Neural cell (in vitro differentiated cells): ENCODE measurements around the gene OR10P1.

ENCODE experiments used
- CTCF ChIP-seq: fragments of 450-650 bp; IDR thresholded peaks from 2 replicates; pipeline ENCODE4 v1.5.1; 2014; ENCODE audit warnings: antibody characterized with exemption, mild to moderate bottlenecking, moderate library complexity; ENCODE audit not compliant: poor library complexity, severe bottlenecking
- EP300 ChIP-seq: fragments of 450-650 bp; conservative IDR thresholded peaks from 2 replicates; pipeline ENCODE4 v1.6.1; 2014; ENCODE audit warnings: antibody characterized with exemption, mild to moderate bottlenecking, moderate library complexity; ENCODE audit not compliant: poor library complexity, severe bottlenecking
- EZH2 ChIP-seq: fragments of 200-600, 300-800 bp; shearing (Covaris generic), sonication (generic); IDR thresholded peaks from 2 replicates; pipeline ENCODE4 v1.6.1; 2014; ENCODE audit warnings: antibody characterized with exemption, low read length, borderline replicate concordance, mild to moderate bottlenecking; ENCODE audit not compliant: insufficient read depth, poor library complexity, severe bottlenecking
- MXI1 ChIP-seq: fragments of 450-650 bp; conservative IDR thresholded peaks from 2 replicates; pipeline ENCODE4 v1.6.1; 2014; ENCODE audit warnings: antibody characterized with exemption, mild to moderate bottlenecking; ENCODE audit not compliant: poor library complexity, severe bottlenecking
- POLR2AphosphoS5 ChIP-seq: IDR thresholded peaks from 2 replicates; pipeline ENCODE4 v1.6.1; 2012
- RAD21 ChIP-seq: fragments of 450-650 bp; conservative IDR thresholded peaks from 2 replicates; pipeline ENCODE4 v1.6.1; 2014; ENCODE audit warnings: antibody characterized with exemption, mild to moderate bottlenecking, moderate library complexity
- SMC3 ChIP-seq: fragments of 450-650 bp; conservative IDR thresholded peaks from 2 replicates; pipeline ENCODE4 v1.6.1; 2014; ENCODE audit warnings: antibody characterized with exemption, mild to moderate bottlenecking, moderate library complexity; ENCODE audit not compliant: poor library complexity
- TAF1 ChIP-seq: IDR thresholded peaks from 2 replicates; pipeline ENCODE4 v1.6.1; 2012; ENCODE audit warnings: low read depth
- TF ChIP-seq, protein P1 (sequence below): IDR thresholded peaks from 2 replicates; pipeline ENCODE4 v1.6.1; 2012; ENCODE audit warnings: borderline replicate concordance

GRCh38 chr12:55644591-55644990 lies 7.9 kb downstream of the OR10P1 start:
- no peak for TF ChIP-seq CTCF
- TF ChIP-seq MXI1: no peak
- no peak for TF ChIP-seq EZH2
- TF ChIP-seq RAD21: no peak
- TF ChIP-seq EP300: no peak
- TF ChIP-seq, protein P1, sequence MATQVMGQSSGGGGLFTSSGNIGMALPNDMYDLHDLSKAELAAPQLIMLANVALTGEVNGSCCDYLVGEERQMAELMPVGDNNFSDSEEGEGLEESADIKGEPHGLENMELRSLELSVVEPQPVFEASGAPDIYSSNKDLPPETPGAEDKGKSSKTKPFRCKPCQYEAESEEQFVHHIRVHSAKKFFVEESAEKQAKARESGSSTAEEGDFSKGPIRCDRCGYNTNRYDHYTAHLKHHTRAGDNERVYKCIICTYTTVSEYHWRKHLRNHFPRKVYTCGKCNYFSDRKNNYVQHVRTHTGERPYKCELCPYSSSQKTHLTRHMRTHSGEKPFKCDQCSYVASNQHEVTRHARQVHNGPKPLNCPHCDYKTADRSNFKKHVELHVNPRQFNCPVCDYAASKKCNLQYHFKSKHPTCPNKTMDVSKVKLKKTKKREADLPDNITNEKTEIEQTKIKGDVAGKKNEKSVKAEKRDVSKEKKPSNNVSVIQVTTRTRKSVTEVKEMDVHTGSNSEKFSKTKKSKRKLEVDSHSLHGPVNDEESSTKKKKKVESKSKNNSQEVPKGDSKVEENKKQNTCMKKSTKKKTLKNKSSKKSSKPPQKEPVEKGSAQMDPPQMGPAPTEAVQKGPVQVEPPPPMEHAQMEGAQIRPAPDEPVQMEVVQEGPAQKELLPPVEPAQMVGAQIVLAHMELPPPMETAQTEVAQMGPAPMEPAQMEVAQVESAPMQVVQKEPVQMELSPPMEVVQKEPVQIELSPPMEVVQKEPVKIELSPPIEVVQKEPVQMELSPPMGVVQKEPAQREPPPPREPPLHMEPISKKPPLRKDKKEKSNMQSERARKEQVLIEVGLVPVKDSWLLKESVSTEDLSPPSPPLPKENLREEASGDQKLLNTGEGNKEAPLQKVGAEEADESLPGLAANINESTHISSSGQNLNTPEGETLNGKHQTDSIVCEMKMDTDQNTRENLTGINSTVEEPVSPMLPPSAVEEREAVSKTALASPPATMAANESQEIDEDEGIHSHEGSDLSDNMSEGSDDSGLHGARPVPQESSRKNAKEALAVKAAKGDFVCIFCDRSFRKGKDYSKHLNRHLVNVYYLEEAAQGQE: no peak
- TF ChIP-seq TAF1: no peak
- no peak for TF ChIP-seq SMC3
- TF ChIP-seq POLR2AphosphoS5: no peak
